GM18861 (cell line): ENCODE data around the gene PRR4.

Experiments used
- ATAC-seq: cut with Tn5 transposase; IDR thresholded peaks from one replicate; pipeline ENCODE4 v1.9.1; 2021; ENCODE audit not compliant: unreplicated experiment

The PRR4 gene

GRCh38 chr12:10802587-10802986 lies 46.7 kb downstream of the PRR4 start, which contains the start of gene TAS2R7:
Gene TAS2R7, minus strand, starts transcription at chr12:10802627. Its CDS starts 57 bp downstream, at chr12:10802570.
- ATAC-seq, result no peak

GRCh38 chr12:10801741-10802140 lies 47.5 kb downstream of the PRR4 start:
- ATAC-seq, result no peak
